Panc1 (cell line): Measurements from ENCODE around the gene PIGR. TPM values are rescaled to one million over a fixed set of nuclear protein-coding genes. Genes with fewer than 3 reads are reported as not detected.

ENCODE experiments used
- ATAC-seq: fragments of 200-7000 bp; cut with Tn5 transposase; 2 replicates; pipeline ENCODE4 v1.9.1; 2020; ENCODE audit warnings: mild to moderate bottlenecking, moderate library complexity
- BruUV-seq: library from RNA; stranded (reverse); fragments of 400-500 nt; replicated peaks from 2 replicates; lab custom pipeline; 2021; lab: Mats Ljungman, UMichigan
- CTCF ChIA-PET: fragments of 300-600 bp; sonication (Branson Sonifier 250); formaldehyde crosslinking; loops from one replicate; lab custom pipeline; 2022; ENCODE audit warnings: antibody characterized with exemption; lab: Charles Lee
- POLR2A ChIA-PET: fragments of 300-600 bp; sonication (Branson Sonifier 250); formaldehyde crosslinking; loops from one replicate; lab custom pipeline; 2022; ENCODE audit warnings: antibody characterized with exemption; lab: Charles Lee
- DNase-seq: peaks from one replicate; pipeline ENCODE4 v3.0.0-alpha.2; 2010; ENCODE audit warnings: low read depth, low spot score
- H3K27ac ChIP-seq: 2 replicates; pipeline ENCODE4 v1.5.1; 2011; ENCODE audit warnings: mild to moderate bottlenecking, low read length, inconsistent platforms
- H3K27me3 ChIP-seq: fragments of 200-500 bp; sonication (Bioruptor generic); 2 replicates; pipeline ENCODE4 v1.6.0; 2014; ENCODE audit warnings: low read length, inconsistent platforms; ENCODE audit not compliant: control insufficient read depth, insufficient read depth
- H3K36me3 ChIP-seq: fragments of 200-500 bp; sonication (Bioruptor generic); 2 replicates; pipeline ENCODE4 v1.5.1; 2014; ENCODE audit warnings: inconsistent platforms, mild to moderate bottlenecking, low read length, moderate library complexity; ENCODE audit not compliant: control insufficient read depth, insufficient read depth
- H3K4me1 ChIP-seq: 2 replicates; pipeline ENCODE4 v1.5.1; 2011; ENCODE audit warnings: inconsistent platforms, mild to moderate bottlenecking, low read length, moderate library complexity; ENCODE audit not compliant: control insufficient read depth, insufficient read depth
- H3K4me3 ChIP-seq, 2 experiments: 2 replicates each; pipeline ENCODE4 v1.5.1; 2011 to 2012; ENCODE audit warnings: low read depth in 2 of 2, low read length in 2 of 2, mild to moderate bottlenecking in 2 of 2, inconsistent platforms in 1 of 2, moderate library complexity in 1 of 2
- H3K9me3 ChIP-seq: fragments of 200-500 bp; sonication (Bioruptor generic); 2 replicates; pipeline ENCODE4 v1.5.1; 2014; ENCODE audit warnings: low read depth, mild to moderate bottlenecking, inconsistent platforms, low read length, moderate library complexity; ENCODE audit not compliant: control insufficient read depth, insufficient read depth
- POLR2AphosphoS5 ChIP-seq: IDR thresholded peaks from 2 replicates; pipeline ENCODE4 v1.6.1; 2012; ENCODE audit warnings: mild to moderate bottlenecking, low read depth, low read length, moderate library complexity
- REST ChIP-seq, 2 experiments: IDR thresholded peaks; 2 replicates each; pipeline ENCODE4 v1.6.1; 2011 to 2012; ENCODE audit warnings: low read depth in 2 of 2, control low read depth in 1 of 2, low read length in 1 of 2, mild to moderate bottlenecking in 1 of 2, moderate library complexity in 1 of 2; ENCODE audit not compliant: insufficient read depth in 1 of 2
- SIN3A ChIP-seq: IDR thresholded peaks from 2 replicates; pipeline ENCODE4 v1.6.1; 2012; ENCODE audit warnings: low read depth, mild to moderate bottlenecking, low read length, moderate library complexity, borderline replicate concordance; ENCODE audit not compliant: insufficient read depth
- TCF7L2 ChIP-seq: IDR thresholded peaks from 2 replicates; pipeline ENCODE4 v1.6.1; 2011; ENCODE audit warnings: mild to moderate bottlenecking, low read depth, low read length, inconsistent platforms
- in situ Hi-C: cut with HindIII; loops from 2 replicates; pipeline ENCODE4 v1.10.0; 2016; ENCODE audit warnings: low sequenced_read_pairs, low pct_unique_long_range_greater_than_20kb
- intact Hi-C: fragments of 100-400 bp; cut with micrococcal nuclease; formaldehyde crosslinking; loops from one replicate; pipeline ENCODE4 v1.10.0; 2022; ENCODE audit not compliant: unreplicated experiment
- total RNA-seq: library from RNA; stranded (reverse); gene quantifications from one replicate; pipeline ENCODE4 v1.2.1, GENCODE V29; 2021; ENCODE audit not compliant: unreplicated experiment
- TF ChIP-seq, protein P1 (sequence below): fragments of 450-650 bp; IDR thresholded peaks from 2 replicates; pipeline ENCODE4 v1.5.1; 2017; ENCODE audit warnings: mild to moderate bottlenecking

The PIGR gene
- total RNA-seq, 1 experiment from 2014 or later = 1.4 TPM

GRCh38 chr1:206944703-206945102, 1.6 kb downstream of the PIGR start:
- POLR2A ChIA-PET = no interaction called here
- DNase-seq (no peak), ATAC-seq (no peak)
- no TSS peak for BruUV-seq
- TF ChIP-seq SIN3A (no peak), TCF7L2 (no peak), POLR2AphosphoS5 (no peak), REST (IDR thresholded peaks at IDR 0.05; ENCODE audit: insufficient read depth in 1 of 2, low read depth in 2 of 2, low read length in 1 of 2) (no peak)
- TF ChIP-seq, protein P1, sequence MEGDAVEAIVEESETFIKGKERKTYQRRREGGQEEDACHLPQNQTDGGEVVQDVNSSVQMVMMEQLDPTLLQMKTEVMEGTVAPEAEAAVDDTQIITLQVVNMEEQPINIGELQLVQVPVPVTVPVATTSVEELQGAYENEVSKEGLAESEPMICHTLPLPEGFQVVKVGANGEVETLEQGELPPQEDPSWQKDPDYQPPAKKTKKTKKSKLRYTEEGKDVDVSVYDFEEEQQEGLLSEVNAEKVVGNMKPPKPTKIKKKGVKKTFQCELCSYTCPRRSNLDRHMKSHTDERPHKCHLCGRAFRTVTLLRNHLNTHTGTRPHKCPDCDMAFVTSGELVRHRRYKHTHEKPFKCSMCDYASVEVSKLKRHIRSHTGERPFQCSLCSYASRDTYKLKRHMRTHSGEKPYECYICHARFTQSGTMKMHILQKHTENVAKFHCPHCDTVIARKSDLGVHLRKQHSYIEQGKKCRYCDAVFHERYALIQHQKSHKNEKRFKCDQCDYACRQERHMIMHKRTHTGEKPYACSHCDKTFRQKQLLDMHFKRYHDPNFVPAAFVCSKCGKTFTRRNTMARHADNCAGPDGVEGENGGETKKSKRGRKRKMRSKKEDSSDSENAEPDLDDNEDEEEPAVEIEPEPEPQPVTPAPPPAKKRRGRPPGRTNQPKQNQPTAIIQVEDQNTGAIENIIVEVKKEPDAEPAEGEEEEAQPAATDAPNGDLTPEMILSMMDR = no peak
- H3K36me3 ChIP-seq = no peaks in the 10 kb centered on the region
- intact Hi-C loops = no loop called here
- no peak overlapping the region for H3K27ac ChIP-seq
- no peaks in the 10 kb centered on the region for H3K9me3 ChIP-seq
- peaks cover 4% of the 10 kb centered on the region; the same call in 1 of the 2 replicates for H3K27me3 ChIP-seq
- in situ Hi-C loops = no loop called here
- H3K4me3 ChIP-seq = no peak overlapping the region
- no peaks in the 10 kb centered on the region for H3K4me1 ChIP-seq
- CTCF ChIA-PET = no interaction called here

DNA sequence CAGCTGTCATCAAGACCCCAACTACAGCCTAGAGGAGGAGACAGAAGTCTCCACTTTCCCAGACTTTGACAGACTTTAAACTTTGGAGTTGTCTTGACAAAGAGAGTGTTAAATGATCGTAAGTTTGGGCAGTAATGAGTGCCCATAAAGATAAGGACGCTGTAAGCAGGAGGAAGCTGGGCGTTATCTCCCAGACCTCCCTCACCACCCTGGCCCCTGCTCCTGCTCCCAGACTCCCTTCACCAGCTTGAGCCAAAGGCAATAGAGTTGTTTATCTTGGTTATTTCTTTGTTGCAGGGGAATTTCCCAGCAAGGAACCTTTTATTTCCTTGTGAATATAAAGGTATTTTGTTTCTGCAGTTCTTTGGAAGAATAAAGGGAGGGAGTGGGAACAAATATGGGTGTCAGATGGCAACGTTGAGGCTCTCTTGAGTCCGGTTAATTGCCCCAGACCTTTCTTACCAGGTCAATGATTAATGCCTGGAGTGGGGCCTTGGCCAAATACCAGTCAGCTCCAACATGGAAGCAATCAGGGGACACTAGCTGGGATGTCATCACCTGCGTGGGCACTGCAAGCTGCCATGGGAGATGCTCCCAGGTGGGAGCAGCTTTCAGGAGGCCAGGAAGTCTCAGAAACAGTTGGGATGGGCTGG, 4.4 kb downstream of the PIGR start:
- no TSS peak for BruUV-seq
- no peaks in the 10 kb centered on the region for H3K9me3 ChIP-seq
- no peak overlapping the region for H3K27ac ChIP-seq
- ChIA-PET CTCF (interaction anchor here (0.5 kb wide), 2 partner anchors 165 to 176 kb away, joined by 4 to 14 read pairs; no protein-coding TSS in a partner anchor), POLR2A (interaction anchor here (0.6 to 0.8 kb wide), 2 partner anchors 11 to 107 kb away, joined by 3 to 5 read pairs; no protein-coding TSS in a partner anchor)
- H3K4me1 ChIP-seq = no peaks in the 10 kb centered on the region
- no peak for TF ChIP-seq TCF7L2
- no peak for TF ChIP-seq REST (IDR thresholded peaks at IDR 0.05; ENCODE audit: insufficient read depth in 1 of 2, low read depth in 2 of 2, low read length in 1 of 2)
- TF ChIP-seq, protein P1 = no peak
- TF ChIP-seq SIN3A = no peak
- TF ChIP-seq POLR2AphosphoS5 = no peak
- DNase-seq = no peak
- H3K36me3 ChIP-seq = no peaks in the 10 kb centered on the region
- intact Hi-C loops = no loop called here
- ATAC-seq = no peak
- in situ Hi-C loops = no loop called here
- H3K27me3 ChIP-seq = peaks cover 4% of the 10 kb centered on the region; the same call in 1 of the 2 replicates
- H3K4me3 ChIP-seq = no peak overlapping the region
